Measurements from ENCODE around the gene DPP8. TPM values are rescaled to one million over a fixed set of nuclear protein-coding genes. Genes with fewer than 3 reads are reported as not detected.

Gene DPP8
- total and polyA plus RNA-seq, 4 donors = 5.5 to 22.7 (median 17.5) TPM

GRCh38 chr15:65540314-65540713 lies 22.8 kb upstream of the DPP8 start:
- DNase-seq (ENCODE audit: low spot score) = no peak
- 94% methylated on average over 1 of the region's 1 CpG for WGBS
- Histone ChIP-seq H3K4me1 (ENCODE audit: control insufficient read depth in 4 of 4, insufficient read depth in 4 of 4, low read length in 3 of 4) (peaks cover 0 to 2% (median 0%) of the 10 kb centered on the region in 4 donors), H3K27me3 (ENCODE audit: control insufficient read depth in 4 of 4, insufficient read depth in 4 of 4, low read length in 3 of 4) (no peaks in the 10 kb centered on the region), H3K4me3 (ENCODE audit: low read depth in 1 of 3, low read length in 3 of 3) (no peak overlapping the region), H3K36me3 (ENCODE audit: control insufficient read depth in 4 of 4, insufficient read depth in 3 of 4, low read depth in 1 of 4, low read length in 3 of 4) (peaks cover 0 to 2% (median 0%) of the 10 kb centered on the region in 4 donors), H3K9me3 (ENCODE audit: control insufficient read depth in 4 of 4, low read length in 3 of 4) (no peaks in the 10 kb centered on the region), H3K27ac (ENCODE audit: low read depth in 1 of 2, low read length in 2 of 2) (no peak overlapping the region), H3K9ac (ENCODE audit: low read depth in 1 of 2, low read length in 2 of 2) (no peak overlapping the region)
- no peak for TF ChIP-seq HNF4A (conservative IDR thresholded peaks at IDR 0.05)
- TF ChIP-seq, protein P1, sequence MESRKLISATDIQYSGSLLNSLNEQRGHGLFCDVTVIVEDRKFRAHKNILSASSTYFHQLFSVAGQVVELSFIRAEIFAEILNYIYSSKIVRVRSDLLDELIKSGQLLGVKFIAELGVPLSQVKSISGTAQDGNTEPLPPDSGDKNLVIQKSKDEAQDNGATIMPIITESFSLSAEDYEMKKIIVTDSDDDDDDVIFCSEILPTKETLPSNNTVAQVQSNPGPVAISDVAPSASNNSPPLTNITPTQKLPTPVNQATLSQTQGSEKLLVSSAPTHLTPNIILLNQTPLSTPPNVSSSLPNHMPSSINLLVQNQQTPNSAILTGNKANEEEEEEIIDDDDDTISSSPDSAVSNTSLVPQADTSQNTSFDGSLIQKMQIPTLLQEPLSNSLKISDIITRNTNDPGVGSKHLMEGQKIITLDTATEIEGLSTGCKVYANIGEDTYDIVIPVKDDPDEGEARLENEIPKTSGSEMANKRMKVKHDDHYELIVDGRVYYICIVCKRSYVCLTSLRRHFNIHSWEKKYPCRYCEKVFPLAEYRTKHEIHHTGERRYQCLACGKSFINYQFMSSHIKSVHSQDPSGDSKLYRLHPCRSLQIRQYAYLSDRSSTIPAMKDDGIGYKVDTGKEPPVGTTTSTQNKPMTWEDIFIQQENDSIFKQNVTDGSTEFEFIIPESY (IDR thresholded peaks at IDR 0.05) = no peak
- TF ChIP-seq, protein P2, sequence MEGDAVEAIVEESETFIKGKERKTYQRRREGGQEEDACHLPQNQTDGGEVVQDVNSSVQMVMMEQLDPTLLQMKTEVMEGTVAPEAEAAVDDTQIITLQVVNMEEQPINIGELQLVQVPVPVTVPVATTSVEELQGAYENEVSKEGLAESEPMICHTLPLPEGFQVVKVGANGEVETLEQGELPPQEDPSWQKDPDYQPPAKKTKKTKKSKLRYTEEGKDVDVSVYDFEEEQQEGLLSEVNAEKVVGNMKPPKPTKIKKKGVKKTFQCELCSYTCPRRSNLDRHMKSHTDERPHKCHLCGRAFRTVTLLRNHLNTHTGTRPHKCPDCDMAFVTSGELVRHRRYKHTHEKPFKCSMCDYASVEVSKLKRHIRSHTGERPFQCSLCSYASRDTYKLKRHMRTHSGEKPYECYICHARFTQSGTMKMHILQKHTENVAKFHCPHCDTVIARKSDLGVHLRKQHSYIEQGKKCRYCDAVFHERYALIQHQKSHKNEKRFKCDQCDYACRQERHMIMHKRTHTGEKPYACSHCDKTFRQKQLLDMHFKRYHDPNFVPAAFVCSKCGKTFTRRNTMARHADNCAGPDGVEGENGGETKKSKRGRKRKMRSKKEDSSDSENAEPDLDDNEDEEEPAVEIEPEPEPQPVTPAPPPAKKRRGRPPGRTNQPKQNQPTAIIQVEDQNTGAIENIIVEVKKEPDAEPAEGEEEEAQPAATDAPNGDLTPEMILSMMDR (IDR thresholded peaks at IDR 0.05; ENCODE audit: low read depth, low read length, missing input control) = no peak
- no peak for TF ChIP-seq RAD21 (IDR thresholded peaks at IDR 0.05)
- no peak for TF ChIP-seq TAF1 (conservative IDR thresholded peaks at IDR 0.05)
- TF ChIP-seq RXRA (IDR thresholded peaks at IDR 0.05) = no peak
- TF ChIP-seq GABPA (IDR thresholded peaks at IDR 0.05 in 1 of 2, conservative IDR thresholded peaks at IDR 0.05 in 1 of 2) = no peak
- TF ChIP-seq YY1 (IDR thresholded peaks at IDR 0.05) = no peak
- TF ChIP-seq SP1 (IDR thresholded peaks at IDR 0.05) = no peak
- TF ChIP-seq EGR1 (IDR thresholded peaks at IDR 0.05; ENCODE audit: low read depth in 2 of 2) = no peak
- TF ChIP-seq FOXA2 (IDR thresholded peaks at IDR 0.05) = no peak
- TF ChIP-seq FOXA1 (IDR thresholded peaks at IDR 0.05) = no peak
- TF ChIP-seq NR2F2 (IDR thresholded peaks at IDR 0.05) = no peak
- TF ChIP-seq, protein P3, sequence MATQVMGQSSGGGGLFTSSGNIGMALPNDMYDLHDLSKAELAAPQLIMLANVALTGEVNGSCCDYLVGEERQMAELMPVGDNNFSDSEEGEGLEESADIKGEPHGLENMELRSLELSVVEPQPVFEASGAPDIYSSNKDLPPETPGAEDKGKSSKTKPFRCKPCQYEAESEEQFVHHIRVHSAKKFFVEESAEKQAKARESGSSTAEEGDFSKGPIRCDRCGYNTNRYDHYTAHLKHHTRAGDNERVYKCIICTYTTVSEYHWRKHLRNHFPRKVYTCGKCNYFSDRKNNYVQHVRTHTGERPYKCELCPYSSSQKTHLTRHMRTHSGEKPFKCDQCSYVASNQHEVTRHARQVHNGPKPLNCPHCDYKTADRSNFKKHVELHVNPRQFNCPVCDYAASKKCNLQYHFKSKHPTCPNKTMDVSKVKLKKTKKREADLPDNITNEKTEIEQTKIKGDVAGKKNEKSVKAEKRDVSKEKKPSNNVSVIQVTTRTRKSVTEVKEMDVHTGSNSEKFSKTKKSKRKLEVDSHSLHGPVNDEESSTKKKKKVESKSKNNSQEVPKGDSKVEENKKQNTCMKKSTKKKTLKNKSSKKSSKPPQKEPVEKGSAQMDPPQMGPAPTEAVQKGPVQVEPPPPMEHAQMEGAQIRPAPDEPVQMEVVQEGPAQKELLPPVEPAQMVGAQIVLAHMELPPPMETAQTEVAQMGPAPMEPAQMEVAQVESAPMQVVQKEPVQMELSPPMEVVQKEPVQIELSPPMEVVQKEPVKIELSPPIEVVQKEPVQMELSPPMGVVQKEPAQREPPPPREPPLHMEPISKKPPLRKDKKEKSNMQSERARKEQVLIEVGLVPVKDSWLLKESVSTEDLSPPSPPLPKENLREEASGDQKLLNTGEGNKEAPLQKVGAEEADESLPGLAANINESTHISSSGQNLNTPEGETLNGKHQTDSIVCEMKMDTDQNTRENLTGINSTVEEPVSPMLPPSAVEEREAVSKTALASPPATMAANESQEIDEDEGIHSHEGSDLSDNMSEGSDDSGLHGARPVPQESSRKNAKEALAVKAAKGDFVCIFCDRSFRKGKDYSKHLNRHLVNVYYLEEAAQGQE (IDR thresholded peaks at IDR 0.05) = no peak
- no peak for TF ChIP-seq JUND (IDR thresholded peaks at IDR 0.05)
- TF ChIP-seq ATF3 (IDR thresholded peaks at IDR 0.05) = no peak
- no peak for TF ChIP-seq HNF4G (IDR thresholded peaks at IDR 0.05)
- TF ChIP-seq, protein P4, sequence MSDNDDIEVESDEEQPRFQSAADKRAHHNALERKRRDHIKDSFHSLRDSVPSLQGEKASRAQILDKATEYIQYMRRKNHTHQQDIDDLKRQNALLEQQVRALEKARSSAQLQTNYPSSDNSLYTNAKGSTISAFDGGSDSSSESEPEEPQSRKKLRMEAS (IDR thresholded peaks at IDR 0.05) = no peak

Data from liver (tissue), 9 donors.